Activated T-cell treated with anti-CD3 and anti-CD28 coated beads for 4 hours (primary cell): ENCODE results near the gene AFF4.
"Not testable (repeated sequence)": the region's sequence is repeated elsewhere in the genome, so short reads cannot be mapped to it uniquely, and the experiment has no call there.

ENCODE experiments used
- DNase-seq: peaks from one replicate; pipeline ENCODE4 v3.0.0-alpha.2; 2020

Gene AFF4

GRCh38 chr5:132952829-132953228 lies 10.6 kb downstream of the AFF4 start:
- DNase-seq: no peak

GRCh38 chr5:132951897-132952296 lies 11.5 kb downstream of the AFF4 start:
- DNase-seq: no peak

- no peak for DNase-seq
Measured at GRCh38 chr5:132949136-132949535, 14.3 kb downstream of the AFF4 start.

GRCh38 chr5:132947671-132948070 lies 15.8 kb downstream of the AFF4 start:
- DNase-seq: no peak

GRCh38 chr5:132945315-132945714 lies 18.1 kb downstream of the AFF4 start:
- not testable (repeated sequence) for DNase-seq

GRCh38 chr5:132943362-132944022 lies 19.9 kb downstream of the AFF4 start:
- DNase-seq: no peak

GRCh38 chr5:132941331-132941730 lies 22.1 kb downstream of the AFF4 start:
- DNase-seq: no peak

GRCh38 chr5:132928062-132928407 lies 35.4 kb downstream of the AFF4 start:
- no peak for DNase-seq

- DNase-seq: no peak
Measured at GRCh38 chr5:132927355-132928061, 35.9 kb downstream of the AFF4 start.

GRCh38 chr5:132926437-132926836 lies 37.0 kb downstream of the AFF4 start:
- no peak for DNase-seq

- DNase-seq: no peak
Measured at GRCh38 chr5:132916086-132916485, 47.3 kb downstream of the AFF4 start.

- DNase-seq: no peak
Measured at GRCh38 chr5:132915681-132916080, 47.8 kb downstream of the AFF4 start.

GRCh38 chr5:132909702-132910101 lies 53.7 kb downstream of the AFF4 start:
- no peak for DNase-seq

GRCh38 chr5:132907161-132907560 lies 56.3 kb downstream of the AFF4 start:
- DNase-seq: no peak

- DNase-seq: no peak
Measured at GRCh38 chr5:132905938-132906337, 57.5 kb downstream of the AFF4 start.

GRCh38 chr5:132901730-132902129 lies 61.7 kb downstream of the AFF4 start:
- no peak for DNase-seq

GRCh38 chr5:132901036-132901435 lies 62.4 kb downstream of the AFF4 start:
- no peak for DNase-seq

- DNase-seq: no peak
Measured at GRCh38 chr5:132898094-132898493, 65.3 kb downstream of the AFF4 start.

GRCh38 chr5:132896685-132897084 lies 66.7 kb downstream of the AFF4 start:
- DNase-seq: no peak

- no peak for DNase-seq
Measured at GRCh38 chr5:132895719-132896305, 67.6 kb downstream of the AFF4 start.

GRCh38 chr5:132890817-132891216 lies 72.6 kb downstream of the AFF4 start:
- no peak for DNase-seq

GRCh38 chr5:132889501-132889900 lies 73.9 kb downstream of the AFF4 start:
- no peak for DNase-seq

GRCh38 chr5:132887283-132887682 lies 76.2 kb downstream of the AFF4 start:
- no peak for DNase-seq

- DNase-seq: no peak
Measured at GRCh38 chr5:132886064-132886823, 77.2 kb downstream of the AFF4 start.
